Left ventricle myocardium inferior (tissue), 1 donor: ENCODE measurements around the gene SLC28A3. TPM values are rescaled to one million over a fixed set of nuclear protein-coding genes. Genes with fewer than 3 reads are reported as not detected.

Experiments
- DNase-seq: peaks from one replicate; pipeline ENCODE4 v3.0.0-alpha.2; 2020
- H3K27ac ChIP-seq: fragments of 200-600 bp; replicated peaks from 2 replicates; pipeline ENCODE4 v1.8.0; 2021
- H3K27me3 ChIP-seq: fragments of 200-600 bp; 2 replicates; pipeline ENCODE4 v1.8.0; 2021; ENCODE audit warnings: low read depth
- H3K36me3 ChIP-seq: fragments of 200-600 bp; 2 replicates; pipeline ENCODE4 v1.8.0; 2021
- H3K4me1 ChIP-seq: fragments of 200-600 bp; 2 replicates; pipeline ENCODE4 v1.8.0; 2021
- H3K4me3 ChIP-seq: fragments of 200-600 bp; 2 replicates; pipeline ENCODE4 v1.8.0; 2021; ENCODE audit warnings: mild to moderate bottlenecking, moderate library complexity
- H3K9me3 ChIP-seq: fragments of 200-600 bp; replicated peaks from 2 replicates; pipeline ENCODE4 v1.8.0; 2021
- CTCF ChIP-seq: fragments of 200-600 bp; IDR thresholded peaks from 2 replicates; pipeline ENCODE4 v1.8.0; 2021; ENCODE audit warnings: antibody characterized with exemption, mild to moderate bottlenecking, borderline replicate concordance
- intact Hi-C: fragments of 100-400 bp; cut with micrococcal nuclease; formaldehyde crosslinking; loops from one replicate; pipeline ENCODE4 v1.11.0; 2022
- total RNA-seq: library from RNA; stranded (reverse); fragmentation: NEBNext Ultra II Directional; extraction: Animal tissue kit (Norgen Biotek cat#: 25700); gene quantifications from one replicate; pipeline ENCODE4 v1.2.1, GENCODE V29; 2021
- donor health status: DM: no; HTN: yes; CAD: no; lungs with severe emphysema.

The SLC28A3 gene
- total RNA-seq, 1 donor from 2014 or later, result 0.16 TPM

- Histone ChIP-seq H3K27me3 (no peaks in the 10 kb centered on the region), H3K36me3 (no peaks in the 10 kb centered on the region), H3K4me1 (peaks cover 3% of the 10 kb centered on the region), H3K9me3 (no peaks in the 10 kb centered on the region), H3K27ac (no peak overlapping the region), H3K4me3 (no peak overlapping the region)
- intact Hi-C loops, result no loop called here
- no peak for TF ChIP-seq CTCF
- DNase-seq, result no peak
These were observed 20.3 kb downstream of the SLC28A3 start for GRCh38 chr9:84320231-84320630.

GRCh38 chr9:84319632-84320031 lies 20.9 kb downstream of the SLC28A3 start:
- Histone ChIP-seq H3K27ac (no peak overlapping the region), H3K36me3 (no peaks in the 10 kb centered on the region), H3K27me3 (no peaks in the 10 kb centered on the region), H3K4me3 (no peak overlapping the region), H3K9me3 (no peaks in the 10 kb centered on the region), H3K4me1 (peaks cover 5% of the 10 kb centered on the region)
- intact Hi-C loops, result loop anchor here (5.0 kb wide), 1 partner anchor 382 kb away; no protein-coding TSS in a partner anchor
- no peak for DNase-seq
- no peak for TF ChIP-seq CTCF

GRCh38 chr9:84318981-84319380 lies 21.6 kb downstream of the SLC28A3 start:
- H3K4me1 ChIP-seq, result peaks cover 5% of the 10 kb centered on the region
- DNase-seq, result no peak
- intact Hi-C loops, result loop anchor here (5.0 kb wide), 1 partner anchor 382 kb away; no protein-coding TSS in a partner anchor
- H3K27ac ChIP-seq, result no peak overlapping the region
- H3K4me3 ChIP-seq, result no peak overlapping the region
- TF ChIP-seq CTCF, result no peak
- H3K9me3 ChIP-seq, result no peaks in the 10 kb centered on the region
- H3K36me3 ChIP-seq, result no peaks in the 10 kb centered on the region
- H3K27me3 ChIP-seq, result no peaks in the 10 kb centered on the region

- intact Hi-C loops, result loop anchor here (5.0 kb wide), 1 partner anchor 380 kb away; no protein-coding TSS in a partner anchor
- peaks cover 5% of the 10 kb centered on the region for H3K27me3 ChIP-seq
- no peak overlapping the region for H3K4me3 ChIP-seq
- no peaks in the 10 kb centered on the region for H3K9me3 ChIP-seq
- no peak overlapping the region for H3K27ac ChIP-seq
- no peak for DNase-seq
- peaks cover 5% of the 10 kb centered on the region for H3K4me1 ChIP-seq
- no peak for TF ChIP-seq CTCF
- no peaks in the 10 kb centered on the region for H3K36me3 ChIP-seq
These were observed 23.0 kb downstream of the SLC28A3 start for GRCh38 chr9:84317563-84317962.

- Histone ChIP-seq H3K4me3 (peak overlapping the region; percentile 42), H3K27ac (no peak overlapping the region), H3K4me1 (peaks cover 5% of the 10 kb centered on the region), H3K9me3 (no peaks in the 10 kb centered on the region), H3K27me3 (peaks cover 7% of the 10 kb centered on the region), H3K36me3 (no peaks in the 10 kb centered on the region)
- TF ChIP-seq CTCF, result peak; percentile 87
- intact Hi-C loops, result loop anchor here (5.0 kb wide), 1 partner anchor 378 kb away; no protein-coding TSS in a partner anchor
- peak; percentile 22 for DNase-seq
These were observed 25.2 kb downstream of the SLC28A3 start for GRCh38 chr9:84315278-84315877.
